ENCODE results near the gene UBASH3A. TPM values are rescaled to one million over a fixed set of nuclear protein-coding genes. Genes with fewer than 3 reads are reported as not detected.
"Not testable (repeated sequence)": the region's sequence is repeated elsewhere in the genome, so short reads cannot be mapped to it uniquely, and the experiment has no call there.

Gene UBASH3A
- total RNA-seq, 4 donors from 2014 or later: 0.31 to 0.96 (median 0.79) TPM; not detected in 1

DNA sequence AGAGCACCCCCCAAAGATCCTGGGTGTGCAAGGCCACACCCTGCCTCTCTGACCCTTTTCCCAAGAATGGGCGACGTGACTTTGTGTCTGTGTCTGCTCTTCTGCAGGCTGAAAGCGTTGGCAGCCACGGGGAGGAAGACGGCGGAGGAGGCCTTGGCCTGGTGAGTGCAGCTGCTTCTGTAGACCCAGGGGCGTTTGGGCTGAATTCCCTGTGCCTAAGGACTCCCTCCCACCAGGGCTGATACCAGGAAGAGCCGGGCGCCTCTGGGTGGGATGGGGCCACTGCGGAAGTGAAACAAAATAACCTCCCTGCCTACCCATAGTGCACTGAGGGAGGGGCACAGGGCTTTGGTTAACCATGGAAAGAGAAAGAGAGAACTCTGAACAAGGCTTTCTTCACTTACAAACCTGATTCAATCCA is 2.5 kb downstream of the UBASH3A start:
- ATAC-seq (ENCODE audit: low FRiP score) (no peak), DNase-seq (ENCODE audit: low spot score) (no peak)
- TF ChIP-seq, protein P1, sequence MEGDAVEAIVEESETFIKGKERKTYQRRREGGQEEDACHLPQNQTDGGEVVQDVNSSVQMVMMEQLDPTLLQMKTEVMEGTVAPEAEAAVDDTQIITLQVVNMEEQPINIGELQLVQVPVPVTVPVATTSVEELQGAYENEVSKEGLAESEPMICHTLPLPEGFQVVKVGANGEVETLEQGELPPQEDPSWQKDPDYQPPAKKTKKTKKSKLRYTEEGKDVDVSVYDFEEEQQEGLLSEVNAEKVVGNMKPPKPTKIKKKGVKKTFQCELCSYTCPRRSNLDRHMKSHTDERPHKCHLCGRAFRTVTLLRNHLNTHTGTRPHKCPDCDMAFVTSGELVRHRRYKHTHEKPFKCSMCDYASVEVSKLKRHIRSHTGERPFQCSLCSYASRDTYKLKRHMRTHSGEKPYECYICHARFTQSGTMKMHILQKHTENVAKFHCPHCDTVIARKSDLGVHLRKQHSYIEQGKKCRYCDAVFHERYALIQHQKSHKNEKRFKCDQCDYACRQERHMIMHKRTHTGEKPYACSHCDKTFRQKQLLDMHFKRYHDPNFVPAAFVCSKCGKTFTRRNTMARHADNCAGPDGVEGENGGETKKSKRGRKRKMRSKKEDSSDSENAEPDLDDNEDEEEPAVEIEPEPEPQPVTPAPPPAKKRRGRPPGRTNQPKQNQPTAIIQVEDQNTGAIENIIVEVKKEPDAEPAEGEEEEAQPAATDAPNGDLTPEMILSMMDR (IDR thresholded peaks at IDR 0.05): no peak

DNA sequence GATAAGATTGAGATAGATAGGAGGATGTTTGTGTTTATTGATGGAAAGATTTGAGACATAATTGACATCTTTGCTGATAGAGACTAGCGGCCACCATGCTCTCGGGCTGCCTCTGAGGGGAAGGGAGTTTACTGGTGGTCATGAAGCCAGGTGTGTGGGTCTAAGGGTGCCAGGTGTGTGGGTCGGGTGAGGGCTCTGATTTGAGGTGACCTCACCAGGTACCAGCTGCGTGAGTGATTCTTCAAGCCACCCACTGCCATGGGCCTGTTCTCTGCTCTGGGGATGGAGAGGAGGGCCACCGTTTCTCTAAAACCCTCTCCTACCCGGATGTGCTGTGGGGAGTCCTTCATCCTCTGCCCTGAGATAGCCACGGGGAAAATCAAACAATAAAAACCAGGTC is 3.2 kb downstream of the UBASH3A start:
- TF ChIP-seq, protein P1 (IDR thresholded peaks at IDR 0.05): no peak
- no peak for DNase-seq (ENCODE audit: low spot score)
- no peak for ATAC-seq (ENCODE audit: low FRiP score)

DNA sequence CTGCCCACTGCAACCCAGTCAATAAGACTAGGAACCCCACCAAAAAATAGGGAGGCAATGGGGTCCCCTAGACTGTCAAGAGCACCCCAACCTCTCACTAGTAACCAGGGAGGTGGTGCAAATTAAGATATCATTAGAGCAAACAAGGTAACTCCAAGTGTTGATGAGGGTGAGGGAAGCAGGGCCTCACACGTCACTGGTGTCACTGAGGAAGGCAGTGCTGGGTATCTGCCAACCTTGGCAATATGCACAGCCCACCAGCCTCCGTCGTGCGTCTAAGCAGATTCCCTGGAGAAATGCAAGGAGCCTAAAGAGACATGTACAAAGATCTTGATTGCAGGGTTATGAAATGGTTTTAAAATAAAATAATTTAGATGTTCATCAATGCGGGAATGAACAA is 3.8 kb downstream of the UBASH3A start:
- ATAC-seq (ENCODE audit: low FRiP score) (no peak), DNase-seq (ENCODE audit: low spot score) (no peak)
- TF ChIP-seq, protein P1 (IDR thresholded peaks at IDR 0.05): no peak

DNA sequence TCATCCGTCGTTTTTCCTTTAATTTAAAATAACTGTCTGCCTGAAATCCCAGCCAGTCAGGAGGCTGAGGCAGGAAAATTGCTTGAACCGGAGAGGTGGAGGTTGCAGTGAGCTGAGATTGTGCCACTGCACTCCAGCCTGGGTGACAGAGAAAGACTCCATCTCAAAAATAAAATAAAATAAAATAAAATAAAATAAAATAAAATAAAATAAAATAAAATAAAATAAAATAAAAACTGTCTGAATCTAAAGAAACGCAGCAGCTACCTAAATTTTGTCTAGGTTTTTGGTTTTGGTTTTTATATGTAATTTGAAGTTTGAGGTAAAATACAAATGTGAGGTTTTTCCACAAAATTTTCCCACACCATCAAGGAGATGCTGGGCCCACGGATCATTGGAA is 5.0 kb downstream of the UBASH3A start:
- not testable (repeated sequence) for ATAC-seq (ENCODE audit: low FRiP score); DNase-seq (ENCODE audit: low spot score)

DNA sequence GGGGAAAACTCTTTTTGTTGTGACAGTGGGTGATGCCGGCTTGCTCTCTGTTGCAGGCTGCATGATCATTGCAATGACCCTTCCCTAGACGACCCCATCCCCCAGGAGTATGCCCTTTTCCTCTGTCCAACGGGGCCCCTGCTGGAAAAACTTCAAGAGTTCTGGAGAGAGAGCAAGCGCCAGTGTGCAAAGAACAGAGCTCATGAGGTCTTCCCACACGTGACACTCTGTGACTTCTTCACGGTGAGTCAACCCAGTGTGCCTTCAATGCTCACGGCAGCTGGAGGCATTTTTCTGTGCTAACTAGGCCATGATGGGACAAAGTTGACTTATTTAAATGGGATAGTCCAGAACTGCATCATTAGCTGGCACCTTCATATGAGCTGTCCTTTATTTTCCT is 5.7 kb downstream of the UBASH3A start:
- DNase-seq (ENCODE audit: low spot score) (no peak), ATAC-seq (ENCODE audit: low FRiP score) (no peak)
- TF ChIP-seq, protein P1 (IDR thresholded peaks at IDR 0.05): no peak

DNA sequence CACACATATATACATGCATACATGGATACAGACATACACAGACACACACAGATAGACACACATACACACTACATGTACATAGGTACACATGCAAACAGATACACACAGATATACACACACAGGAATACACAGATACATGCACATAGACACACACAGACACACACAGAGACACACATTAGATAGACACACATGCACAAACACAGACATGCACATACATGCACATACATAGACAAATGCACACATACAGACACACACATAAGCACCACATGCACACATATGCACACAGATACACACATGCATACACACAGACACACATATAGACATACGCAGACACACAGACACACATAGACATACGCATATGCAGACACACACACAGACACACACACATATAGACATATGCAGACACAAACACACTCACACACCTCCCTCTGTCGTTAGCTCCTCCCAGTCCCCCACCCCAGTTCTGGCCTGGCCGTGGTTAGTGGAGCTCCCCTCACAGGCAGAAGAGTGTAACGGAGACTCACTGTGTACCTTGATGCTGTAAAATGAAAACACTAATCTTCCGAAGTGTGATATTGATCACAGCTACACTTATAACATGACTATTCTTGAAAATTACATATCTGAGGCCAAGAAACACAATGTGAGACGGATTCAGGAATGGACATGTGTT is 7.6 kb downstream of the UBASH3A start:
- TF ChIP-seq, protein P1 (IDR thresholded peaks at IDR 0.05): no peak
- ATAC-seq (ENCODE audit: low FRiP score) (no peak), DNase-seq (ENCODE audit: low spot score) (no peak)

DNA sequence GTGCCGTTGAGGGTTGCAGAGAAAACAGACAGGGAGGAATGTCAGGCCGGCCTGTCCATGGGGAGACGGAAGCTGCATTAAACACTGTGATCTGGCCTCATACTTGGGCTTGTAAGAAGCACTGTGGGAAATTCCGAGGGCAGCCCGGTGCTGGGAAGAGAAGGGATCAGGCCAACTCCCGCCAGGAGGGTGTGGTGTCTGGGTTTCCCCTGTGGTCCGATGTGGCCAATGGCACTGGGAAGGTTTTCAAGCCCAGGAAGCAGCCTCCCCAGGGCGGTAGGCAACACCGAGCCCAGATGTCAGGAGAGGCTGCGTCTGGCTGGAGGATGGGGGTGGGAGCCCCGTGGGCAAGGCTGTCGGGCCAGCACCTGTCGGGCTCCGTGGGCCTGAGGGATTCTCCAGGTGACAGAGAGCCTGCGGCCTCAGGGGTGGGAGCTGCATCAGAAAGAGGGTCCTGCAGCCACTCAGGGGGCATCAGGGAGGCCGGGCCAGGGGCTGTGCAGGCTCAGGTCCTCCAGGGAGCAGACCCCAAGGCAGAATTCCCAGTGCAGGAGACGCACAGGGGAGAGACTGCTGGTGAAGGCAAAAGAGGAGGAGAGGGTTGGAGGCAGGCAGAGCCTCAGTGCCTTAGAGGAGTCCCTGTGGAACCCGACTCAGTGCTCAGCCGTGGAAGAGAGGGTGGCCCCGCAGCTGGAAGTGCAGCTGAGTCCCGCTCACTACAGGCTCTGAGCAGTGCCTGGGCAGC is 8.4 kb downstream of the UBASH3A start:
- no peak for ATAC-seq (ENCODE audit: low FRiP score)
- DNase-seq (ENCODE audit: low spot score): no peak
- TF ChIP-seq, protein P1 (IDR thresholded peaks at IDR 0.05): no peak
